NCI-H1694 treated with DMSO at 0.1 percent for 48 hours (cell line): ENCODE results near the gene LRRC4C.
"Not testable (repeated sequence)": the region's sequence is repeated elsewhere in the genome, so short reads cannot be mapped to it uniquely, and the experiment has no call there.

ENCODE experiments used
- DNase-seq: peaks from one replicate; lab custom pipeline; 2025; lab: John Stamatoyannopoulos, UW

LRRC4C gene

GRCh38 chr11:40230821-40231220, 1228.6 kb downstream of the LRRC4C start:
- no peak for DNase-seq

GRCh38 chr11:40228662-40229061, 1230.8 kb downstream of the LRRC4C start:
- DNase-seq = no peak

GRCh38 chr11:40227730-40228129, 1231.7 kb downstream of the LRRC4C start:
- no peak for DNase-seq

GRCh38 chr11:40226654-40227053, 1232.8 kb downstream of the LRRC4C start:
- DNase-seq = no peak

GRCh38 chr11:40223596-40224330, 1235.7 kb downstream of the LRRC4C start:
- no peak for DNase-seq

- no peak for DNase-seq
Measured at GRCh38 chr11:40219401-40219800, 1240.1 kb downstream of the LRRC4C start.

- no peak for DNase-seq
Measured at GRCh38 chr11:40215556-40215955, 1243.9 kb downstream of the LRRC4C start.

- no peak for DNase-seq
Measured at GRCh38 chr11:40207416-40207815, 1252.0 kb downstream of the LRRC4C start.

GRCh38 chr11:40204228-40204627, 1255.2 kb downstream of the LRRC4C start:
- no peak for DNase-seq

GRCh38 chr11:40203606-40204005, 1255.8 kb downstream of the LRRC4C start:
- no peak for DNase-seq

GRCh38 chr11:40202589-40203270, 1256.7 kb downstream of the LRRC4C start:
- DNase-seq = no peak

- DNase-seq = not testable (repeated sequence)
Measured at GRCh38 chr11:40192590-40192989, 1266.9 kb downstream of the LRRC4C start.

- no peak for DNase-seq
Measured at GRCh38 chr11:40190294-40190693, 1269.2 kb downstream of the LRRC4C start.

- no peak for DNase-seq
Measured at GRCh38 chr11:40188848-40189247, 1270.6 kb downstream of the LRRC4C start.

- no peak for DNase-seq
Measured at GRCh38 chr11:40187295-40187694, 1272.2 kb downstream of the LRRC4C start.

GRCh38 chr11:40186437-40187263, 1272.8 kb downstream of the LRRC4C start:
- DNase-seq = no peak

GRCh38 chr11:40185793-40186192, 1273.7 kb downstream of the LRRC4C start:
- DNase-seq = no peak

GRCh38 chr11:40183073-40184064, 1276.1 kb downstream of the LRRC4C start:
- DNase-seq = no peak

- DNase-seq = no peak
Measured at GRCh38 chr11:40179541-40179940, 1279.9 kb downstream of the LRRC4C start.

- no peak for DNase-seq
Measured at GRCh38 chr11:40178470-40178869, 1281.0 kb downstream of the LRRC4C start.

GRCh38 chr11:40175980-40176379, 1283.5 kb downstream of the LRRC4C start:
- DNase-seq = no peak
